GM21786 (cell line): Measurements from ENCODE around the gene NPAS1.
"Not testable (repeated sequence)": the region's sequence is repeated elsewhere in the genome, so short reads cannot be mapped to it uniquely, and the experiment has no call there.

Experiments
- ATAC-seq: cut with Tn5 transposase; IDR thresholded peaks from one replicate; pipeline ENCODE4 v1.9.1; 2021; ENCODE audit not compliant: unreplicated experiment

Gene NPAS1

GRCh38 chr19:46990991-46991676, 28.5 kb upstream of the NPAS1 start:
- ATAC-seq, result no peak

GRCh38 chr19:46992699-46993535, 26.7 kb upstream of the NPAS1 start:
- no peak for ATAC-seq

GRCh38 chr19:46993622-46994021, 26.0 kb upstream of the NPAS1 start:
- ATAC-seq, result no peak

- ATAC-seq, result no peak
These were observed 25.4 kb upstream of the NPAS1 start for GRCh38 chr19:46994141-46994686.

- no peak for ATAC-seq
These were observed 24.1 kb upstream of the NPAS1 start for GRCh38 chr19:46995492-46995891.

- ATAC-seq, result no peak
These were observed 21.1 kb upstream of the NPAS1 start for GRCh38 chr19:46998445-46999125.

- ATAC-seq, result no peak
These were observed 20.3 kb upstream of the NPAS1 start for GRCh38 chr19:46999377-46999776.

GRCh38 chr19:46999878-47000277, 19.8 kb upstream of the NPAS1 start:
- ATAC-seq, result no peak

- no peak for ATAC-seq
These were observed 19.3 kb upstream of the NPAS1 start for GRCh38 chr19:47000373-47000772.

GRCh38 chr19:47001584-47001983, 18.1 kb upstream of the NPAS1 start:
- no peak for ATAC-seq

GRCh38 chr19:47002106-47002766, 17.4 kb upstream of the NPAS1 start:
- ATAC-seq, result no peak

- no peak for ATAC-seq
These were observed 16.6 kb upstream of the NPAS1 start for GRCh38 chr19:47002853-47003610.

GRCh38 chr19:47003611-47004465, 15.8 kb upstream of the NPAS1 start:
- ATAC-seq, result no peak

- ATAC-seq, result no peak
These were observed 14.4 kb upstream of the NPAS1 start for GRCh38 chr19:47005164-47005641.

- no peak for ATAC-seq
These were observed 13.8 kb upstream of the NPAS1 start for GRCh38 chr19:47005873-47006272.

GRCh38 chr19:47006496-47006895, 13.1 kb upstream of the NPAS1 start:
- no peak for ATAC-seq

GRCh38 chr19:47010549-47010948, 9.1 kb upstream of the NPAS1 start:
- not testable (repeated sequence) for ATAC-seq

GRCh38 chr19:47012617-47013016, 7.0 kb upstream of the NPAS1 start:
- ATAC-seq, result no peak

GRCh38 chr19:47013041-47013517, 6.6 kb upstream of the NPAS1 start:
- no peak for ATAC-seq
